GM18858 (cell line): Measurements from ENCODE around the gene IGFBP5.

ENCODE experiments used
- ATAC-seq: cut with Tn5 transposase; IDR thresholded peaks from one replicate; pipeline ENCODE4 v1.9.1; 2021; ENCODE audit not compliant: unreplicated experiment

The IGFBP5 gene, protein sequence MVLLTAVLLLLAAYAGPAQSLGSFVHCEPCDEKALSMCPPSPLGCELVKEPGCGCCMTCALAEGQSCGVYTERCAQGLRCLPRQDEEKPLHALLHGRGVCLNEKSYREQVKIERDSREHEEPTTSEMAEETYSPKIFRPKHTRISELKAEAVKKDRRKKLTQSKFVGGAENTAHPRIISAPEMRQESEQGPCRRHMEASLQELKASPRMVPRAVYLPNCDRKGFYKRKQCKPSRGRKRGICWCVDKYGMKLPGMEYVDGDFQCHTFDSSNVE

DNA sequence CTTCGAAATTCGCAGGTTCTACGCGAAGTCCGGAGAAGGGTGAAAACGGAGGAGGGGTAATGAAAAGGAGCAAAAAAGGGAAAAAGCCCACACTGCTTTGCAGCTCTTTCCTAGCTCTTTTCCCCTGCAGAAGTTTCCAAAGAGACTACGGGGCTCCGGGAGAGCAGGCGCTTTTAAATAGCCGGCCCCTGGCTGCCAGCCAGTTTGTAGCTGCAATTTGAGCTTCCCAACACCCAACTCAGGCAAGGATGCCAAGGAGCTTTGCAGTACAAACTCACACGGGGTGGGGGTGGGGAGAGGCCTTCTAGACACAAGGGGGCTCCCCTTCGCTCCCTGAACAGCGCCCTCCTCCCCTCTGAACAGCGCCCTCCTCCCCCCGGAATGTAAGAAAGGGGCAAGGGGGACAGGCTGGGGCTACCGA lies at the start of gene IGFBP5:
Gene IGFBP5 (minus strand): TSS at position 149 of the 421 bp plus-strand sequence. CDS start 774 bp downstream, outside the sequence.
- ATAC-seq: no peak

DNA sequence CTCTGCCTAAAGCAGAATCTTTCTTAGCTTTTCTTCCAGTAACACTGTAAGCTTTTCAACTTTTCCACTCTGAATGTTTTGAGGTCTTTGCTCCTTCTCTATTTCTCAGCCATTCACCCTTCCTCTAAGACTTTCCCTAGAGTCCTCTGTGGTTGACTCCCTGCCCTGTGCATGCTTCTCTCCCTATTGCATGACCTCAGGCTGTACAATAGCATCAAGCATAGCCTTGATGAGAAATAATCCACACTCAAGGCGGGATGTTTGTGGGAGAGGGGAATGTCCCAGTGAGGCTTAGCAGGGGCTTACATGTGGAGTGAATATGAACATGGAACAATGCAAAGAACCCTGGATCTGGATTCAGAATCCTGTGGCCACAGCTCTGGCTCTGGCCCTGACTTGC lies 48.4 kb upstream of the IGFBP5 start:
- no peak for ATAC-seq

DNA sequence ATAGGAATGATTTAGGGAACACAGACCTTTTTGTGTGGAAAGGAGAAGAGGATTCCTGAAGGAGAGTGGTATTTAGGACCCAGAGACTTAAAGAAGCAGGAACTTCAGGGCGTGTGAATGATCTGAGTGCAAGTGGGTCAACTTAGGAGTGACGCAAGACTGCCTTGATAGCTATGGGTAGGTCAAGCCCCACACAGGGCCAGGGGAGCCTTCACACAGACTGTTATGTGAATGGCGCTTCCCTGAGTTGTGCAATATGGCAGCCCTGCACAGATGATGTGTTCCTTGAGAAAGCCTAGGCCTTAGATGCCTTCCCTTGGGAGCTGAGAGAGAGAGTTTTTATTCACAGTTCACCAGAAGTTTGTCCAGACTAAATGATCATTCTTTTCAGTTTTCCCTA lies 47.1 kb upstream of the IGFBP5 start:
- ATAC-seq: no peak

DNA sequence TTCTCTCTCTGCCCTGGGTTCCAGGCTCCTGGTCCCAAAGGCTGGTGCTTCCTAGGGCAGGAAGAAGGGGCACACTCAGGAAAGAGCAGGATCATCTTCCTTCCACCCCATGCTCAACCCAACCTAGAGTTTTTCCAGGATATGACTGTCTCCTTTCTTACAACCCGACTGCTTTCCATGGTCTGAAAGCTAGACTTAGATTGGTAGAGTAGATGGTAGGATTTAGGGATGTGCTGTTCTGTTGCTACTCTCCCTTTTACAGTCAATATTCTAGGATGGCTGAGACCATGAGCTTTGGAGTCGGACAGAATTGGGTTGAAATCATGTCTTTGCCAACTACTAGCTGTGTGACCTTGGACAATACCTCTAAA lies 45.9 kb upstream of the IGFBP5 start:
- ATAC-seq: no peak

DNA sequence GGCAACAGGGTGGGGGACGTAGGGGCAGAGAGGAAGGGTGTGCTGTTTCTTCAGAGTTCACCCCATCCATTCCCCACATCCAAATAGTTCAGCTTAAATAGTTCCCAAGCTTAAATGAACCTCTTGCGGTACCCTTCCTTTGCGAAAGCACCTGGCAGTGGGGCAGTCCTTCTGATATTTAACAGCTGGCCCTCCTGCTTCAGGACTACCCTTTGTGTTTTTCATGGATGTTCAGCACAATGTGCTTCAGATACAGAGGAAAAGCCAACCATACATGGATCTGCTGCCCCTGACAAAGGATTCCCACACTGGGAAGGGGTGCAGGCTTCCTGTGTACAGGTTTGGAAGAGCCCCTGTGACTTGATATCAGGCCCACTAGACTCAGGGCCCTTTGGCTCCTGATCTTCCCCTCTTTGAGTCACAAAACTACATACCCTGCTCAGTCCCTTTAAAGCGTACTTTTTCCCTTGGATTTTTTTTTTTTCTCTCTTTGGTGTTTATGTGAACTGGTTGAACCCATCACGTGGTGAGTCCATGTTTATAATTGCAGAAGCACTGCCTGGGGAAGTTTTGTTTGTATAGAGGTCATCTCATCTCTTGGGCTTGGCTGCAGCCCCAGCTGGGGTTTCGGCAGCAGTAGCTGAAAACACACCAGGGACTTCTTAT lies 45.3 kb upstream of the IGFBP5 start:
- no peak for ATAC-seq

DNA sequence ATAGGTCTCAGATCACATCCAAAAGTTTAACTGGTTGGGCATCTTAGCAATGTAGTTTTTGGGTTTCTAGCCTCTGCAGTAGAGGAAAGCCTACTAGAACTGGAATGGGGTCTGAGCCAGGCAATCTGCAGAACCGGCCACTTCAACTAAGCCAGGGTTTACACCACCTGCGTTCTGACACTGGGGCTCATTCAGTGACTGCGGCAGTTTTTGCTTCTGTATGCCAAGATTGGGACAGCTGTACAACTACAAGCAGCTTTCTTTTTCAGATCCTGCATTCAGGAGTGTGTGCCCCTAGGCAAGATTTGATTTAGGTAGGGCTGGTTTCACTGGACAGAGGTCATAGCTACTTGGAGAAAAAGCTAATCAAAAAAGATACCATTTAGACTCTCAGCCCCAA lies 43.7 kb upstream of the IGFBP5 start:
- ATAC-seq: no peak

DNA sequence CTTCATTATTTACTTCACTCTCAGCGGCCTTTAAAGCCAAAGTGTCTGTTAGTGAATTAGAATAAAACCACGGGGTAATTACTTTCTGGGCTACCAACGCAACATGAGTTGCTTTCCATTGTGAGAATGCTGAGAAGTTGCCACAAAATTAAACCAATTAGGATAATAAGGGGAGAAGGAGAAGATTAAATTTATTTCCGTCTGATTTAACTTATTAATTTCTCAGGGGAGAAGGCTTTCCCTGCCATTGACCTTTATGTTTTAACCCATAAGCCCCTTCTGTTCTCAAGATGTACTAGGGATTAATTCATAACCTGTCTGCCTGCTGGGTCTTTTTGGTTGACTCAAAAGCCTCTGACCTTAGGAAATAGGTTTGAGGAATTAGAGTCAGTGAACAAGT lies 42.3 kb upstream of the IGFBP5 start:
- no peak for ATAC-seq

DNA sequence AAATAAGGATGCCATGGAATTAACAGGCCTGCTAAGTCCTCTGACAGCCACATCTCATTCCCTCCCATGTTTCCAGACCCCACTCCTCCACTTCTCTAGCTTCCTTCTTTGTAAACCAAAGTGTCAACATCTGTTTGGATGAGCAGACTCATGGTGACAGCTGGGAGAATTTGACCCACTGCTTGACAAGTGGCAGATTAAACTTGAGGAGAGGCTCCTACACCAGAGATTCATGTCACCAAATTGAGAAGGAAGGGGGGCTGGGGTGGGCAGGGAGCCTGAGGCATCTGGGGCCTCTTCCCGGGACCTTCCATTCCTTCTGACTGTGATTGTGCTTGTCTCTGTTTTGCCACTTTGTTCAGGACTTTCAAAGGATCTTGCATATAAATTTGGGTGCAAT lies 41.0 kb upstream of the IGFBP5 start:
- ATAC-seq: no peak

DNA sequence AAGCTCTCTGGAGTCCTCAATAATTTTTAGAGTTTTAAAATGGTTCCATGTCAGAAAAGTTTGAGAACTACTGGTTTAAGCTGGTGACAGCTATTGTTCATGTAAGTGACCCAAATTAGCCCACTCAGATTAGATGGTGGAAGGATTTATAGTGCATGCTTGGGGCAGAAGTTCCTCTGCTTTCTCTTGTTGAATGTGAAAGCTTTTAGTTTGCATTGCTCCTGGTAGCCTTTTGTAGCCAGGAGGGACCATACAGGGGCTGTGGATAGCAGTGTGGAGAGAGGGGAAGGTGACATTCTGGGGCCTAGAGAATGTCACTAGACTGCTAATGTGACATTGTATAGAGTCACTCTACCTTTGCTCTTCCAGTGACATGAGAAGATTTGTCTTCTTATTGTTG lies 40.3 kb upstream of the IGFBP5 start:
- no peak for ATAC-seq

DNA sequence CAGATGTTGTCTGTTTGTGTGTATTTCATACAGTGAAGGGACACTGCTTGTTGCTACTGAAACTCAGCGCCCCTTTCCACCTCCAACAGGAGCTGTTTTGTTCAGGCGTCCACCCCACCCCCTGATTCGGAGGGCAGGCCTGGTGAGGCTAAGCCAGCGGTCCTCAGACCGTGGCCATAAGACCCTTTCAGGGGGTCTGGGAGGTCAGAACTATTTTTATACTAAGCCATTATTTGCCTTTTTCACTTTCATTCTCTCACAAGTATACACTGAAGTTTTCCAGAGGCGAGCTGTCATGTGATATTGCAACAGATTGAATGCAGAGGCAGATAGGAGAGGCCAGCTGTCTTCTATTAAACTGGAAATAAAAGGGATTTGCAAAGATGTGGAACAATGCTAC lies 39.7 kb upstream of the IGFBP5 start:
- ATAC-seq: no peak

DNA sequence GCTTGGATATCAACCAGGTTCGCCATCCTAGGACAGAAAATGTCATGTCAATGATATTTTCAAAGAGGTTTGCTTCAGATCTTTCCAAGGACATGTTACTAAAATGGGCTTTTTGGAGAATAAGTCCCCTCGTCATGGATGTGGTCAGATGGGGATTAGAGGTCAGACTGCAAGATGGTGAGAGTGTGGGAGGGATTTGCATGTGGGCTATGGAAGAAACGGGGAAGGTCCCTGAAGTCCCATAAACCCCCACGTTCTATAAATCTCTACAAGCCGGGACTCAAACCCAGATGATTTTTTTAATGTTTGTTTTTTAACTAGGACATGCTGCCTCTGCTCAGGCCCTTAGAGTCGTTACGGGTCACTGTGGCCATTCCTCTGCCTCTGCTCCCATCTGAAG lies 37.7 kb upstream of the IGFBP5 start:
- no peak for ATAC-seq

DNA sequence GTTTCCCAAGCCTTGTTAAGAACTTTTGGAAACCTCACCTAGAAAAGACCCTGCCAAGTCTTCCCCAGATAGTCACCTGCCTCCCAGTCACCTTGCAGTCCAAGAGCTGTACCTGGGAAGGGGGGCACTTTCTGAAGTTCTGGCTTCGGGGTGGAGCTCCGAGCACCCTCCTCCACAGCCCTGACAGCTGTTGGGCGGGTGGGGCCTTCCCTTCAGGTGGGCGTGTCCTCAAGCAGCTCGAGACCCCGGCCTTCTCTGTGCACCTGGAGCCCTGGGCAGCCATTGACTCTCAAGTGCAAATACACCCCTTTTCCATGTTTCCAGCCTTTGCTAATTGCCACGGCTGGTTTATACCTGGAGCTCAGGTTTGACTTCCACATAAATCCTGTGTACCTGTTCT lies 37.0 kb upstream of the IGFBP5 start:
- no peak for ATAC-seq

DNA sequence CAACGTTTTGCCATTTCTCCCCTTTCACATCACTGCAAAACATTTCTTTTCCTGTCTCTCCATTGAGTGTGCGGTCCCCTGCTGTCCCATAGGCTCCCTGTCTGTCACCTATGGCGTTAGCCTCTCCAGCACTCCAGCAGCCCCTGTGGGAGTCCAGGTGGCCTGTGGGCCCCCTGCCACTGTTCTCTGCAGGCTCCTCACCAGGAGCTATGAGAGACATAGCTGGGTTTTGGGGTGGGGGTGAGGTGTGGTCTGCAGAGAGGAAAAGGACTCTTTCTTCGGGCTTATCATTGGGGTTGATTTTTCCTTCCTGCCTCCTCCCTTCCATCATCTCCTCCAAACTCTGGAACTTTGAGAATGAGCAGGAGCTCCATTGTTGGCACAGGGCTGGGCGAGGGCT lies 36.1 kb upstream of the IGFBP5 start:
- ATAC-seq: no peak

DNA sequence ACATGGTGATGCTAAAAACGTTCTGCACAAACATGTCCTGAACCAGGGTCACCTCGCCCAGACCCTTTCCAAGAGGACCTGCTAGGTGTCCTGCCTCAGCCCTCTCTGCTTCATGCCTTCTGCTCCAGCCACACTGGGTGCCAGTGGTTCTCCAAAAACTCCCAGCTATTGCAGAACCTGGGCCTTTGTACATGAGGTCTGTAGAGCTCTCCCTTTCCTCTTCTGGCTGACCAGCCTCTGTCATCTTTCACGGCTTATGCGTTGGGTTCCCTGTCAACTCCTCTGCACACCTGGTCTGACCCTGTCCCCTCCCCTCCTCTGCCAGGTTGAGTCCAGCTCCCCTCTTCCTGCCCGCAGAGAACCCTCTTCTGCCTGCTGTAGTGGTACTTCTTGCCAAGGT lies 35.5 kb upstream of the IGFBP5 start:
- ATAC-seq: no peak

DNA sequence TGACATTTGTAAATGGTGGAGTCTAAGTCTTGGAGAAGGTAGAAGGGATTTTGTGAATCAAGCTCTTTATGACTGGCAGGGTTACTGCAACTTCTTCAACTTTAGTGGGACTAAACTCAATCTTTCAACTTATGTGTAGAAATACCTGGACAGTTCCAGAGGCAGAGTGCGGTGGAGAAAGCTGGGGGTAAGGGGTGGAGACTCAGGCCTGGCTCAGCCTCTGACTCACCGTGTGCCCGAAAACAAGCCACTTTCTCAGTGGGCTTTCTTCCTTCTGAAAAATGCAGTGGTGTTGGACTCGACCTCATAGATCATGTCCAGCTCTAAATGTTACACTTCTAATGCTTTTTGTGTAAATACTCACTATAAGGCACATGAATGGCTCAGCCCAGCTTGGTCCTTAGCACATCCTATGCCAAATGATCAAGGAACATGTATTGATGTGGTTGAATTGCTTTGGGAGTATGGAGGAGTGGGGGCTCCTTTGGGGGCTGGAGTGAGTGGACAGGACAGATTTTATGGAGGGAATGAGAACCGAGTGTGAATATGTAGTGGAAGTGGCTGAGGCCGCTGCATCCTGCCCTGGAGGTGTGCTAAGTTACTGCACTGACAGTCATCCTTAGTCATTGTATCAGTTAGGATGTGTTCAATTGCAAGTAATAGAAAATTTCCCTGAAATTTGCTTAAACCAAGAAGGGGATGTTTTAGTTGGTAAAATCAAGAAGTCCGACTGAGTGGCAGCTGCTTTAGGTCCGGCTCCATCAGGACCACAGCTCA lies 32.2 kb upstream of the IGFBP5 start:
- no peak for ATAC-seq

DNA sequence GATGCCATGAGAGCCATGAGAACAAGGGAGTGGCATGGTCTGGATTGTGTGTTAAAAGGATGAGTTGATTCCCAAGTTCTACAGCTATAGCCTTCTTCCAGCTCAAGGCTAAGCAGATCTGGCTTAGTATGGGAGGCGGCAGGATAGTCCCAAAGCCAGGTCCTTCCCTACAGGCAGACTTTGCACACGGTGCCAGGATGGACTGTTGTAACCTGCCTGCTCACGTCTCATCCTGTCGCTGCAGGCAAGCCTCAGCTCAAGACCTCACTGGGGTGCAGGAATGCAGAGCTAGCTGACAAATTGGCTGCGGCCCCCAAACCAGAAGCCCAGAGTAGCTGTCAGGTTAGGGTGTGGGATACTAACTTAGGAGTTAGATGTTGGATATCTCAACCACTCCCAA lies 28.8 kb upstream of the IGFBP5 start:
- ATAC-seq: no peak

DNA sequence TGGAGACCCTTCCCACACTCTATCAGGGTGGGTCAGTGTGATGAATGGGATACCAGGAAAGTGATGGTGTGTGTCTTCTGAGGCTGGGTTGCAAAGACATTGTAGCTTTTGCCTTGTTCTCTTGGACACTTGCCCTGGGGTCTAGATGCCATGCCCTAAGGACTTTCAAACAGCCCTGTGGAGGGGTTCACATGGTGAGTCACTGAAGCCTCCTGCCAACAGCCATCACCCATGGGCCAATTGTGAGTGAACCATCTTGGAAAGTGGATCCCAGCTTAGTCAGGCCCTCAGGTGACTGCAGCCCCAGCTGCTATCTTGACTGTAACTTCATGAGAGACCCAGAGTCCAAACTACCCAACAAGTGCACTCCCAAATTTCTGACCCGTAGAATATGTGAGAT lies 25.8 kb upstream of the IGFBP5 start:
- ATAC-seq: no peak

DNA sequence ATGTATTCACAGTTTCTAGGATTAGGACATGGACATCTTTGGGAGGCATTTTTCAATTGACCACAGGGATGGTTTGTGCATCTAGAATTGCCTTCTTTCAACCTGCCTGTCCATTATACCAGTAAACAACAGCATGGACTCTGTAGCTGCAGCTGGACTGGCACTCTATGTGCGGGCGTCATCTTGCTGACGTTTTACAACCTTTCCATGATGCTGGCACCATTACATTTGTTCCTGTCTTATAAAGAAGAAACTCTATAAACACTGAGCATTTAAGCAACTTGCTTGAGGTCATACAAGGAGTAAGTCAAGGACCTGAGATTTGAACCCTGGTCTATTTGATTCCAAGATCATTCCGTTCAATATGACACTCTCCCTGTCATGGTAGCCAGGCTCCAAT lies 25.4 kb upstream of the IGFBP5 start:
- no peak for ATAC-seq

DNA sequence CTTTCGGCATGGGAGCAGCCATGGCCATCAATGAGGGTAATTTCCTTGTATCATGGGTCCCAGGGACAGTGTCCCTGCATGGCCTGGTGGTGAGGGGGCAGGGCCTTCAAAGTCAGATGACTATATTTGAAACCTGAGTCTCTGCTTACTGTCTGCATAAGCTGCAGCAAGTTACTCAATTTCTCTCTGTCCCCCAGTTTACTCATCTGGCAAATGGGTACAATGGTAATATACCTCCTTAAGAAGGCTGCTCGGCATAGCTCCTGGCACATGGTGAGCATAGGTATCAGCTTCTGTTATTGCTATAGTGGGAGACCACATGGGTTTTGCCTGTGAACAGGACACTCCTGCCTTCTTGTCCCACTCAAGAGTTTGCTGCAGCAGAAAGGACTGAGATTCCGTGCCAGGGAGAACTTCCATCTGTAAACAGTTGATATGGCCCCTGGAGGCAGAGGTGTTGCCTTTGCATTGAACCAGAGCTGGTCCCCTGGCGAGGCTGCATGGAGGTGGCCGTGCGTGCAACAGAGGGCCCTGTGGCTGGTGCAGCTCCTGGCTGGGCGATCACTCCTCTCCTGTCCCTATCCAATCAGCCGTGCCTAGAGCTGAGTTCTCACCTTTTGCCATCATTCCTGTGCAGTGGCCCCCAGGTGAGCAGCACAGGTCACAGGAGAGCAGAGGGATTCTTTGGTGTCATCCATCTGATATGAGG lies 22.7 kb upstream of the IGFBP5 start:
- ATAC-seq: no peak

DNA sequence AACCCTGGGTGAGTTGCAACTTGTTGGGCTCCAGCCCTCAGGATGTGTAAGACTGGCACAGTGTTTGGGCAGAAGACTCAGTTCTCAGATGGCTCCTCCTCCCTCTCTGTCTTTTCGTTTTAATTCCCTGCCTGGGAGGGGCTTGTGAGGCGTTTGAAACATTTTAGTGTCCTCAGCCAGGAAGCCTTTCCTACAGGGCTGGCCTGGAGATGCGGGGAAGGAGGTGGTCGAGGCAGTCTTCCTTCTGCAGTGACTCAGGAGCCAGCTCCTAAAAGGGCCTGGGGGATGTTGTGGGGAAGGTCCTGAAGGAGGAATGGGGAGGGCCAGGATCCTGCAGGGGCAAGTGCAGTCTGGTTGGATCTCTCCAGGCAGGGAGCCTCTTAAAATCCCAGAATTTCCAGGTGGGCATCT lies 22.1 kb upstream of the IGFBP5 start:
- ATAC-seq: no peak

DNA sequence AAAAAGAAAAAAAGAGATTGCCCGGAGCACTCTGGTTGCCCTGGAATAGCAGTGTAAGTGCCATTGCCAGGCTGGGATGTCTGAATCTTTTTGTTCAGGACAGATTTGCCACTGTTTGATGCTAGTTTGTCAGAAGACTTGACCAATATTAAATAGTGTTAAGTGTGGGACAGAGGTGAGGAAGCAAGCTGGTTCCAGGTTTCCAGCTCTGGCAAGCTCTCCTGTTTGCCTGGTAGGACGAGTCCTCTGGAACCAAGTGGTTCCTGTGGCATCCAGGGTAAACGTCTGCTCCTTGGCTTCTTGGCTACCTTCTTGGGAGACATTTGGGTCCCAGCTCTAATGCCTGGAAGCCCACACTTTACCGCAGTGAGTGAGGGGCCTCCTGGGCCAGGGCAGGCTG lies 20.8 kb upstream of the IGFBP5 start:
- no peak for ATAC-seq
